Muscle of leg (tissue), 11 donors: Measurements from ENCODE around the gene LRRN2. TPM values are rescaled to one million over a fixed set of nuclear protein-coding genes. Genes with fewer than 3 reads are reported as not detected.

Experiments
- DNase-seq: peaks from one replicate; pipeline ENCODE4 v3.0.0; 2013
- H3K27ac ChIP-seq: one replicate; pipeline ENCODE4 v1.5.1; 2013; ENCODE audit warnings: mild to moderate bottlenecking, low read length, control low read depth
- H3K27me3 ChIP-seq: one replicate; pipeline ENCODE4 v1.6.1; 2013; ENCODE audit warnings: low read length; ENCODE audit not compliant: control insufficient read depth, insufficient read depth
- H3K36me3 ChIP-seq: one replicate; pipeline ENCODE4 v1.6.1; 2013; ENCODE audit warnings: low read length; ENCODE audit not compliant: control insufficient read depth, insufficient read depth
- H3K4me1 ChIP-seq: one replicate; pipeline ENCODE4 v1.6.1; 2013; ENCODE audit warnings: low read length; ENCODE audit not compliant: control insufficient read depth, insufficient read depth
- H3K4me3 ChIP-seq: one replicate; pipeline ENCODE4 v1.5.1; 2013; ENCODE audit warnings: low read length, control low read depth
- H3K9me3 ChIP-seq: replicated peaks from 2 replicates; pipeline ENCODE4 v1.6.1; 2013; ENCODE audit warnings: low read depth, low read length; ENCODE audit not compliant: control insufficient read depth
- WGBS: methylation state at CpG from one replicate; pipeline ENCODE4 v1.1.5; 2013; ENCODE audit warnings: missing lambda C conversion rate; ENCODE audit not compliant: insufficient coverage; 5-methylcytosine and 5-hydroxymethylcytosine counted together
- polyA plus RNA-seq, 8 donors: library from polyadenylated mRNA; unstranded; fragments of 120-200 nt; gene quantifications; one replicate each; pipeline versions ENCODE4 v1.2.1 to v1.2.3, GENCODE V29; 2013; ENCODE audit warnings: inconsistent platforms in 1 of 8, low replicate concordance in 1 of 8; ENCODE audit not compliant: insufficient read length in 8 of 8, insufficient read depth in 1 of 8
- total RNA-seq: library from RNA; stranded (reverse); fragments of 120-200 nt; gene quantifications from one replicate; pipeline ENCODE4 v1.2.4, GENCODE V29; 2013

The LRRN2 gene
- total and polyA plus RNA-seq, 9 donors = 2.7 to 9.8 (median 6.1) TPM

DNA sequence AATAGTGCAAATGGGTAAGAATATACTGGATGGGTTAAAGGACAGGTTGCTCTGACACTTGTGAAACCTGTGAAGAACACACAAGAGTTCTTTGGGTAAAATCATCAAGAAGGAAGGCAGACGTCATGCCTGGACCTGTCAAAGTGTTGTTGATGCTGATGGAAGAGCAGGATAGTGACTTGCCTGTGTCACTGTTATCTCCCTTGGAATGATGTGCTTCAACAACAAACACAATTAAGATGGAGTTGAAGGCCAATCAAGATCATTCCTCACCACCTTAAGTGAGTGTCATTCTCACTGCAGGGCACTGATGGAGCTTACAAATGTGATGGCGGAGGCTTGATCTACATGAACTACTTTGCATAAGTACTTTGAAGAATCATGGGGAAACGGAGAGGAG lies 73.2 kb downstream of the LRRN2 start:
- WGBS = 30% methylated on average over 2 of the region's 3 CpGs
- DNase-seq = no peak

DNA sequence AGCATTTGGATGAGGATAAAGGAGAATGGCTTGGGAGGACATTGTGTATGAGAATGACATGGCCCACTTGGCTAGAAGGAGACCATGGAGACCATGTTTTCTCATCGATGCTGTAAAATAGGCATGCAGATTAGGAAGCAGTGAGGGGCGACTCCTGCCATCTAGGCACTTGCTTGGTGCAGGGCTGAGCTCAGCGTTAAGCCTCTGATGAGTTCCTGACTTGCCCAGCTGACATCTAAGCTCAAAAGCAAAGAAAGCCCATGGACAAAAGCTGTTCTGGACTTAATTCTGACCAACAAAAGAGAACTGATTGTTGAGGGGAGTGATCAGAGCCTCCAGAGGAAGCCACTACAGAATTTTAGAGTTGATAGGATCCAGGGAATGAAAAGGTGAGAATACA lies 74.5 kb downstream of the LRRN2 start:
- no peak overlapping the region for H3K27ac ChIP-seq
- no peaks in the 10 kb centered on the region for H3K27me3 ChIP-seq
- peaks cover 2% of the 10 kb centered on the region for H3K4me1 ChIP-seq
- H3K36me3 ChIP-seq = no peaks in the 10 kb centered on the region
- no peak for DNase-seq
- no peaks in the 10 kb centered on the region for H3K9me3 ChIP-seq
- H3K4me3 ChIP-seq = no peak overlapping the region
- WGBS = 66% methylated on average over 3 of the region's 3 CpGs

More for the DNA sequence above, 73.2 kb downstream of the LRRN2 start:
- no peaks in the 10 kb centered on the region for H3K9me3 ChIP-seq
- peaks cover 2% of the 10 kb centered on the region for H3K4me1 ChIP-seq
- H3K4me3 ChIP-seq = no peak overlapping the region
- H3K27me3 ChIP-seq = no peaks in the 10 kb centered on the region
- H3K27ac ChIP-seq = no peak overlapping the region
- no peaks in the 10 kb centered on the region for H3K36me3 ChIP-seq

DNA sequence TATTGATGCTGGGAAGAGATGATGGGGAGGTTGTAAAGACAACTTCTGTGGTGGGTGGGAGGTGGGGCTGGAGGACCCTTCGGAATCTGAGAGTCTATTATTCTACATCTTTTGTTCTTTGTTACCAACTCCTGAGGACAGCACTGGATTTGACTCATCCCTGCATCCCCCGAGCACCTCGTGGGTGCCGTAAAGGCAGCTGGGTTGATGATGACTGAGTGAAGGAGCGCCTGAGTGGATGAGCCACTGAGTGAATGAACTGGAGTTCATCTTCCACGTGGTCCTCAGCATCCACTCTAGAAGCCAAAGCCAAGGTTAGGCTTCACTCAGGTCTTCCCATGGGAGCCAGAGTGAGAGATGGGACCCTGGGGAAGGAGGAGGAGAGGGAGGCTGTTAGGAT lies 77.6 kb downstream of the LRRN2 start:
- Histone ChIP-seq H3K9me3 (no peaks in the 10 kb centered on the region), H3K4me3 (no peak overlapping the region), H3K27ac (no peak overlapping the region), H3K36me3 (no peaks in the 10 kb centered on the region), H3K27me3 (peaks cover 3% of the 10 kb centered on the region), H3K4me1 (peaks cover 2% of the 10 kb centered on the region)
- WGBS = 70% methylated on average over 4 of the region's 6 CpGs
- no peak for DNase-seq

DNA sequence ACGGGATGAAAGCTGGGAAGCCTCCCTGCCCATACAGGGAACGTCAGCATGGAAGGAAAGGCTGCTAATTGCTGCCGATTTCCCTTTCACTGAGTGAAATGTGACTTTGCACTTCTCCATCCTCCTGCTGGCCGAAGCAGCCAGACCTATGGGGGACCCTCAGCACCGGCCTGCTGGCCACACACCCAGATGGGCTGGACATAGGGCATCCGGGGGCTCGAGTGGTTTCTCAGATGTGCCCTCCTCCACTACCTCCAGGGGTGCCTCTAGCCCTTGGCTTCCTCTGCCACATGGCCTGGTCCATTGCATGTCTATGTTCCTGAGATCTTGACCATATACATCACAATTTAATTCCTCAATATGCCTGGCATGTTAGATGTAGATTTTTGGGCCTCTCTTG lies 79.7 kb downstream of the LRRN2 start:
- peaks cover 3% of the 10 kb centered on the region for H3K27me3 ChIP-seq
- H3K4me1 ChIP-seq = peaks cover 2% of the 10 kb centered on the region
- no peaks in the 10 kb centered on the region for H3K36me3 ChIP-seq
- DNase-seq = no peak
- 53% methylated on average over 7 of the region's 7 CpGs for WGBS
- no peak overlapping the region for H3K4me3 ChIP-seq
- H3K9me3 ChIP-seq = no peaks in the 10 kb centered on the region
- no peak overlapping the region for H3K27ac ChIP-seq

DNA sequence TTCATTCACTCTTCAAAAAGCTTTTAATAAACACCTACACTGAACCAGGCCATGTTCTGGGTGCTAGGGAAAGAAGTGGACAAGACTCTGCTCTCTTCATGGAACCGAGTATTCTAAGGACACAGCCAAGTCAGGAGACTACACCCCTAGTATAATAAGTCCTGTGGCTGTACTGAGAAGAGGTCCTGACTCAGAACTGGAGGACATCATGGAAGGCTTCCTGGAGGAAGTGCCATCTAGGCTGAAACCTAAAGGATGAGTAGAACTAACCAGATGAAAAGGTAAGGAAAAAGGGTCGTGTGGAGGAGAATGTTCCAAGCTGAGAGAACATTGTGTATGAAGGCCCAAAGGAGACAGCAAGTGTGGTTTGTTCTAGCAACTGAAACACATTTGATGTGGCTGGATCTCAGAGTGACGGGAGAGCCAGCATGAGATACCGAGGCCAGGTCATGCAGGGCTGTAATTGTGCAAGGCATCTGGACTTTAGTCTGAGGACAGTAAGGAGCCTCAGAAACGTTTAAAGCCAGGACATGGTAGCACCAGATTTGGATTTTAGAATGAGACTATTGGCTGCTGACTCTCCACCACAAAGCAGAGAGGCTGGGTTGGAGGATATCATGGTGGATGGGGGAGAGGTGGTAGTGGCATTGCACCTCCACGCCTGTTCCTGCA lies 82.5 kb downstream of the LRRN2 start:
- 76% methylated on average over 3 of the region's 6 CpGs for WGBS
- Histone ChIP-seq H3K27ac (no peak overlapping the region), H3K27me3 (peaks cover 3% of the 10 kb centered on the region), H3K4me1 (no peaks in the 10 kb centered on the region), H3K9me3 (no peaks in the 10 kb centered on the region), H3K4me3 (no peak overlapping the region), H3K36me3 (no peaks in the 10 kb centered on the region)
- no peak for DNase-seq

DNA sequence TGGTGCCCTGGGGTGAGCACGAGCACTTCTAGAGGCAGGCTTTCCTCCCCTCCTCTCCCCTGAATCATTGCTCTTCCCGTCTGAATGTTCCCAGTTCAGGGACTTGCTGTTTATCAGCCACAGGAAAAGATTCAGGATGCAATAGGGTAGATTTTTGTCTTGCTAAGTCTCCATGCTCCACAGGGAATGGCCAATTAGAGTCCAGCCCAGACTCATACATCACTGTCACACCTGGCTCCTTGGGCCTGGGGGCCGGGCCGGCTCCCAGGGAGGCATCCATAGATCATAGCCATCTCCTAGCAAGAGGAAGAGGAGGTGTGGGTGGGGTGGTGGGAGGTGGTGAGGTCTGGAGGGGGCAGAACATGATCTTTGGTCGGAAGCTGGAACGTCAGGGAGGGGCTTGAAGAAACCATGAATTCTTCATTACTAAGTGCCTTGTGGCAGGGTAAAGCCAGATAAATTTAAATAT lies 83.4 kb downstream of the LRRN2 start:
- no peaks in the 10 kb centered on the region for H3K4me1 ChIP-seq
- H3K36me3 ChIP-seq = no peaks in the 10 kb centered on the region
- WGBS = no CpG with 5 or more reads among the region's 6 CpGs
- H3K27me3 ChIP-seq = peaks cover 3% of the 10 kb centered on the region
- no peak for DNase-seq
- no peak overlapping the region for H3K4me3 ChIP-seq
- no peaks in the 10 kb centered on the region for H3K9me3 ChIP-seq
- H3K27ac ChIP-seq = no peak overlapping the region

DNA sequence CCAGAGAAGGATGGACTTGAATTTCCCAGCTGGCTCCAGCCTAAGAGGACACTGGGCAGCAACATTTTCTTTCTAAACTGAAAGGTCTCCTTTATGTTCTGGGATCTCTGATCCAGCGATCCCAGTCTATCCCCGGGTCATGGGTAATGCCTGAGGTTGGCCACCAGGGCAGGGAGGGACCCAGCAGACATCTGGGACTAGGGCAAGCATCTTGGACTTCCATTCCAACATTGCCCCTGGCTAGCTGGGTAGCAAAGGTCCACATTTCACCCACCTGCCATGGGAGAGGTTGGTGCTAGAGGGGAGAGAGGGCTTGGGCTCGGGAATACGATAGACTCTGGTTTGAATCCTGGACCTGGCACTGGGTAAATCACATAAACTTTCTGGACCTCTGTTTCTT lies 84.6 kb downstream of the LRRN2 start:
- no peak overlapping the region for H3K4me3 ChIP-seq
- 90% methylated on average over 4 of the region's 4 CpGs for WGBS
- H3K27ac ChIP-seq = no peak overlapping the region

DNA sequence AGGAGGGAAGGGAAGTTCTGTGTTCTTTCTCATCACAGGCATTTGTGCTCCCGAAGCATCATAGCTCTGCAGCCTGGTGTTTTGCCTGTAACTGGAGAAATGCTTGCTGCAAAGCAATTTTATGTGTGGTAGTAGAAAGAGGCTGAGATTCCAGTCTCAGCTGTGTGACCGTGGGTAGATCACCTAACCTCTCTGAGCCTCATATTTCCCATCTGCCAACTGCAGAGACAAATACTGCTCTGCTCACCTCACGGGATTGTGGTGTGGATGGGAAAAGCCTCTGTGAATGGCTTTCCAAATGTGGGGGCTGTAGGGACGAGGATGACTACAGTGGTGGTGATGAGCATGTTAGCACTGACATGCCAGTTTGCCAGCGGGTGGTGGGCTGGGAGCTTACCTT lies 85.3 kb downstream of the LRRN2 start:
- H3K9me3 ChIP-seq = no peaks in the 10 kb centered on the region
- no peaks in the 10 kb centered on the region for H3K27me3 ChIP-seq
- H3K36me3 ChIP-seq = no peaks in the 10 kb centered on the region
- 71% methylated on average over 3 of the region's 5 CpGs for WGBS
- H3K4me1 ChIP-seq = no peaks in the 10 kb centered on the region
- H3K4me3 ChIP-seq = no peak overlapping the region
- H3K27ac ChIP-seq = no peak overlapping the region
- no peak for DNase-seq

More for the DNA sequence above, 84.6 kb downstream of the LRRN2 start:
- Histone ChIP-seq H3K4me1 (no peaks in the 10 kb centered on the region), H3K27me3 (peaks cover 3% of the 10 kb centered on the region), H3K36me3 (no peaks in the 10 kb centered on the region), H3K9me3 (no peaks in the 10 kb centered on the region)
- no peak for DNase-seq

DNA sequence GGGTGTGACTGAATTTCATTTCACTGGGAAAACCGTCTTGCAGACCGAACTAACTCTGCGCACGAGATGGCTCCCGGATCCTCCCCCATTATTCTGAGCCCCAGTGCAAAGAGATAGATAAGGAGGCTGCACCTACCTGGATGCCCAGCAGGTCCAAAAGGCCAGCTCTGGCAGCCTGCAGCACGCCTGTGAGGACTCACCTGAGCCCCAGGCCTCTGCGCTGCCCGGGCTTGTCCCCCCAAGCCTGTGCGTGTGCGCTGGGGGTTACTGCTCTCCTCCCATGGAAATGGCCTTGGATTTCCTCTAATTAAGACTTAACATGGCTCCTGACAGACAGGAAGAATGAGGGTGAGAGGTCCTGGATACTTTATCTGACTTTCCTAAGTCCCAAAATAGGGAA lies 85.9 kb downstream of the LRRN2 start:
- WGBS = 54% methylated on average over 6 of the region's 10 CpGs

DNA sequence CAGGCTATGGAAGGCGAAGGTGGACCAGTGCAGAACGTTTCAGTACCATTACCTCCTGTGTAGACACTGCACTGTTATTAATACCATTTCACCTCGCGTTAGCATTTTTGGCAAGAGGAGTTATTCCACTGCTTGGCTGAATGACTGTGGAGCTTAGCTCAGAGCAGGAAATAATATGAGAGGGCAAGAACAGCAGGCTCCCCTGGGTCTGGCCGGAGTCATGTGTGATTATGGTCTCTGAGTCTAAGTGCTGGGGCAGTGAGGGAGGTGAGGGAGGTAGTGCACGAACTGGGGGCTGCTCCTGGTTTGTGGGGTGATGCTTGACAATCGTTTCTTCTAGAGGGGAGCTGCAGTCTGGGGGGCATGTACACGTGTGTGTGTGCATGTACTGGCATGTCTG lies 86.4 kb downstream of the LRRN2 start:
- H3K4me3 ChIP-seq = no peak overlapping the region
- no peaks in the 10 kb centered on the region for H3K4me1 ChIP-seq
- DNase-seq = no peak
- WGBS = 33% methylated on average over 5 of the region's 8 CpGs
- no peak overlapping the region for H3K27ac ChIP-seq
- H3K27me3 ChIP-seq = no peaks in the 10 kb centered on the region
- no peaks in the 10 kb centered on the region for H3K9me3 ChIP-seq
- no peaks in the 10 kb centered on the region for H3K36me3 ChIP-seq

More for the DNA sequence above, 85.9 kb downstream of the LRRN2 start:
- DNase-seq = no peak
- Histone ChIP-seq H3K4me1 (no peaks in the 10 kb centered on the region), H3K27ac (no peak overlapping the region), H3K9me3 (no peaks in the 10 kb centered on the region), H3K27me3 (no peaks in the 10 kb centered on the region), H3K4me3 (no peak overlapping the region), H3K36me3 (no peaks in the 10 kb centered on the region)
